GM12892 (cell line): ENCODE results near the gene GSS.
"Not testable (repeated sequence)": the region's sequence is repeated elsewhere in the genome, so short reads cannot be mapped to it uniquely, and the experiment has no call there.

Experiments
- DNase-seq: peaks from one replicate; pipeline ENCODE4 v3.0.0; 2011; ENCODE audit not compliant: insufficient read length
- FAIRE-seq: peaks from 2 replicates; lab custom pipeline; 2011; peaks lifted over from hg19 to GRCh38; lab: Jason Lieb, UNC
- POLR2A ChIP-seq: IDR thresholded peaks from 2 replicates; pipeline ENCODE4 v1.6.1; 2011; ENCODE audit warnings: low read depth, low read length, control low read depth
- POLR2AphosphoS5 ChIP-seq: IDR thresholded peaks from 2 replicates; pipeline ENCODE4 v1.6.1; 2011; ENCODE audit warnings: low read depth, low read length, control low read depth
- TAF1 ChIP-seq: IDR thresholded peaks from 2 replicates; pipeline ENCODE4 v1.6.1; 2011; ENCODE audit warnings: low read depth, mild to moderate bottlenecking, control low read depth, low read length, borderline replicate concordance

Gene GSS

GRCh38 chr20:34904202-34904621 is 51.4 kb downstream of the GSS start:
- TF ChIP-seq TAF1 (no peak), POLR2A (no peak), POLR2AphosphoS5 (no peak)
- DNase-seq (no peak), FAIRE-seq (no peak)

GRCh38 chr20:34898731-34899130 is 56.9 kb downstream of the GSS start:
- DNase-seq, FAIRE-seq: not testable (repeated sequence)

GRCh38 chr20:34898129-34898528 is 57.5 kb downstream of the GSS start:
- not testable (repeated sequence) for FAIRE-seq, DNase-seq

- FAIRE-seq (no peak), DNase-seq (no peak)
- no peak for TF ChIP-seq POLR2AphosphoS5
- TF ChIP-seq TAF1, result no peak
- no peak for TF ChIP-seq POLR2A
These were observed 59.5 kb downstream of the GSS start for GRCh38 chr20:34896086-34896621.

- TF ChIP-seq POLR2AphosphoS5 (no peak), TAF1 (no peak), POLR2A (no peak)
- no peak for DNase-seq
- FAIRE-seq, result no peak
These were observed 60.1 kb downstream of the GSS start for GRCh38 chr20:34895465-34895864.

- DNase-seq (no peak), FAIRE-seq (no peak)
- no peak for TF ChIP-seq POLR2A
- no peak for TF ChIP-seq POLR2AphosphoS5
- no peak for TF ChIP-seq TAF1
These were observed 60.9 kb downstream of the GSS start for GRCh38 chr20:34894723-34895122.

GRCh38 chr20:34892671-34893070 is 62.9 kb downstream of the GSS start:
- no peak for FAIRE-seq

GRCh38 chr20:34891166-34892062 is 64.2 kb downstream of the GSS start:
- TF ChIP-seq POLR2AphosphoS5, result no peak
- no peak for TF ChIP-seq TAF1
- TF ChIP-seq POLR2A, result no peak
- no peak for FAIRE-seq
- DNase-seq, result no peak

More at GRCh38 chr20:34892671-34893070, 62.9 kb downstream of the GSS start:
- TF ChIP-seq POLR2AphosphoS5 (no peak), TAF1 (no peak), POLR2A (no peak)
- DNase-seq, result no peak

- TF ChIP-seq POLR2AphosphoS5, result no peak
- TF ChIP-seq TAF1, result no peak
- no peak for TF ChIP-seq POLR2A
- DNase-seq, result no peak
- FAIRE-seq, result no peak
These were observed 67.1 kb downstream of the GSS start for GRCh38 chr20:34888468-34888867.

- FAIRE-seq (no peak), DNase-seq (no peak)
- no peak for TF ChIP-seq POLR2A
- TF ChIP-seq TAF1, result no peak
- TF ChIP-seq POLR2AphosphoS5, result no peak
These were observed 68.6 kb downstream of the GSS start for GRCh38 chr20:34887023-34887422.

GRCh38 chr20:34886122-34886521 is 69.5 kb downstream of the GSS start:
- DNase-seq, result no peak
- no peak for TF ChIP-seq POLR2A
- no peak for TF ChIP-seq TAF1
- TF ChIP-seq POLR2AphosphoS5, result no peak
- no peak for FAIRE-seq

GRCh38 chr20:34884260-34884659 is 71.3 kb downstream of the GSS start:
- DNase-seq, result no peak
- FAIRE-seq, result no peak
- TF ChIP-seq TAF1 (no peak), POLR2A (no peak), POLR2AphosphoS5 (no peak)

- DNase-seq, result no peak
- FAIRE-seq, result no peak
- TF ChIP-seq POLR2AphosphoS5 (no peak), TAF1 (no peak), POLR2A (no peak)
These were observed 71.8 kb downstream of the GSS start for GRCh38 chr20:34883809-34884208.
